GM12878 (cell line): ENCODE data around the gene HEBP2.

Experiments used
- SREBF1 ChIP-seq: IDR thresholded peaks from 2 replicates; pipeline ENCODE4 v1.6.1; 2012; ENCODE audit warnings: mild to moderate bottlenecking, low read length
- TF ChIP-seq, protein P1 (sequence below), 3 experiments: IDR thresholded peaks in 2 of 3; conservative IDR thresholded peaks in 1 of 3; 2 replicates each; pipeline ENCODE4 v1.5.1; 2011; ENCODE audit warnings: low read depth in 3 of 3, low read length in 3 of 3, mild to moderate bottlenecking in 3 of 3, control low read depth in 2 of 3, moderate library complexity in 2 of 3, inconsistent platforms in 1 of 3, mixed read lengths in 1 of 3; ENCODE audit not compliant: control insufficient read depth in 2 of 3, insufficient read depth in 1 of 3; ENCODE audit errors: extremely low read depth in 1 of 3
- TF ChIP-seq, protein P2 (sequence below): fragments of 450-650 bp; IDR thresholded peaks from 2 replicates; pipeline ENCODE4 v1.6.1; 2014; ENCODE audit warnings: mild to moderate bottlenecking

DNA sequence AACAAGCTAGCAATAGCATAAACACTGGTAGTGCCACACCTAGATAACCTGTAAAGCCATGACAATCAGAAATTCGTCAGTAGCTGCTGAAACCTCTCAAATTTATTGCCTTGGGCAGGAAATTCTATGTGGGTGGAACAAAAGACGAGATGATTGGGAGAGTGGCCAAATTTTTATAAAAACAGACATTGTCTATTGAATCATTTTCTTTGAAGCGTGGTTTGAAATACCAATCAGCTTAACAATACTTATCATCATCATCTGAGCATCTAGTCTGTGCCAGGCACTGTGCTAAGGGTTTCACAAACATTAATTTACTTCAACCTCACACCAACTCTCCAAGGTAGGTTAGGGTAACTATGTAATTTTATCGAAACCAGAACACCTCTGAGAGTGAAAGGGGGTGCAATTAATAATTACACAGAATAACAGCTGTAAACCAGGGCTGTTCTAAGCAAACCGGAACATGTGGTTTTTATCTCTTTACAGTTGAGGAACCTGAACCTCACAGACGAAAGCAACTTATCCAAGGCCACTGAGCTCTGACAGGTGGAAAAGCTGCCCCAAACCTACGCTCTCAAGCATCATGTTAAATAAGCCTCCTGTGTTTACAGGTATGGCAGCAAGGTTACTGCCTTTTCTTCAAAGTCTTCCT lies 51.9 kb downstream of the HEBP2 start:
- TF ChIP-seq, protein P1, sequence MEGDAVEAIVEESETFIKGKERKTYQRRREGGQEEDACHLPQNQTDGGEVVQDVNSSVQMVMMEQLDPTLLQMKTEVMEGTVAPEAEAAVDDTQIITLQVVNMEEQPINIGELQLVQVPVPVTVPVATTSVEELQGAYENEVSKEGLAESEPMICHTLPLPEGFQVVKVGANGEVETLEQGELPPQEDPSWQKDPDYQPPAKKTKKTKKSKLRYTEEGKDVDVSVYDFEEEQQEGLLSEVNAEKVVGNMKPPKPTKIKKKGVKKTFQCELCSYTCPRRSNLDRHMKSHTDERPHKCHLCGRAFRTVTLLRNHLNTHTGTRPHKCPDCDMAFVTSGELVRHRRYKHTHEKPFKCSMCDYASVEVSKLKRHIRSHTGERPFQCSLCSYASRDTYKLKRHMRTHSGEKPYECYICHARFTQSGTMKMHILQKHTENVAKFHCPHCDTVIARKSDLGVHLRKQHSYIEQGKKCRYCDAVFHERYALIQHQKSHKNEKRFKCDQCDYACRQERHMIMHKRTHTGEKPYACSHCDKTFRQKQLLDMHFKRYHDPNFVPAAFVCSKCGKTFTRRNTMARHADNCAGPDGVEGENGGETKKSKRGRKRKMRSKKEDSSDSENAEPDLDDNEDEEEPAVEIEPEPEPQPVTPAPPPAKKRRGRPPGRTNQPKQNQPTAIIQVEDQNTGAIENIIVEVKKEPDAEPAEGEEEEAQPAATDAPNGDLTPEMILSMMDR (IDR thresholded peaks at IDR 0.05 in 2 of 3, conservative IDR thresholded peaks at IDR 0.05 in 1 of 3; ENCODE audit: control insufficient read depth in 2 of 3, extremely low read depth in 1 of 3, insufficient read depth in 1 of 3, low read depth in 3 of 3, low read length in 3 of 3), result no peak
- TF ChIP-seq, protein P2, sequence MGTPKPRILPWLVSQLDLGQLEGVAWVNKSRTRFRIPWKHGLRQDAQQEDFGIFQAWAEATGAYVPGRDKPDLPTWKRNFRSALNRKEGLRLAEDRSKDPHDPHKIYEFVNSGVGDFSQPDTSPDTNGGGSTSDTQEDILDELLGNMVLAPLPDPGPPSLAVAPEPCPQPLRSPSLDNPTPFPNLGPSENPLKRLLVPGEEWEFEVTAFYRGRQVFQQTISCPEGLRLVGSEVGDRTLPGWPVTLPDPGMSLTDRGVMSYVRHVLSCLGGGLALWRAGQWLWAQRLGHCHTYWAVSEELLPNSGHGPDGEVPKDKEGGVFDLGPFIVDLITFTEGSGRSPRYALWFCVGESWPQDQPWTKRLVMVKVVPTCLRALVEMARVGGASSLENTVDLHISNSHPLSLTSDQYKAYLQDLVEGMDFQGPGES, result no peak
- no peak for TF ChIP-seq SREBF1
